A549 (cell line): Measurements from ENCODE around the gene PRKAG2. TPM values are rescaled to one million over a fixed set of nuclear protein-coding genes. Genes with fewer than 3 reads are reported as not detected.

Experiments used
- ATAC-seq, 2 experiments: fragments of 200-7000 bp in 1 of 2; fragments of >200 bp in 1 of 2; cut with Nextera tagmentation in 1 of 2; cut with Tn5 transposase in 1 of 2; 3 replicates each; pipeline versions ENCODE4 v1.8.0 to v1.9.1; 2018 to 2020; ENCODE audit warnings: mild to moderate bottlenecking in 1 of 2, moderate library complexity in 1 of 2
- CTCF ChIA-PET: fragments of 300-600 bp; sonication (Branson Sonifier 250); formaldehyde crosslinking; extraction: SDS; loops from one replicate; lab custom pipeline; 2021; ENCODE audit warnings: antibody characterized with exemption, inconsistent platforms; lab: Yijun Ruan, JAX
- POLR2A ChIA-PET: fragments of 350-600 bp; formaldehyde crosslinking; extraction: SDS; loops from one replicate; lab custom pipeline; 2021; ENCODE audit warnings: antibody characterized with exemption, inconsistent platforms; lab: Yijun Ruan, JAX
- DNase-seq, 2 experiments: peaks; one replicate each; pipeline versions ENCODE4 v3.0.0 to v3.0.0-alpha.2; 2011 to 2016; ENCODE audit warnings: low read depth in 1 of 2, low spot score in 1 of 2
- FAIRE-seq: peaks from 2 replicates; lab custom pipeline; 2011; peaks lifted over from hg19 to GRCh38; lab: Jason Lieb, UNC
- H3K27ac ChIP-seq, 2 experiments: fragments of >200 bp; sonication (Bioruptor Twin); formaldehyde crosslinking; 3 replicates each; pipeline ENCODE4 v1.5.1; 2016 to 2017
- H3K4me1 ChIP-seq: fragments of >200 bp; sonication (Bioruptor Twin); formaldehyde crosslinking; 3 replicates; pipeline ENCODE4 v1.6.1; 2016
- H3K4me2 ChIP-seq: fragments of >200 bp; sonication (Bioruptor Twin); formaldehyde crosslinking; 3 replicates; pipeline ENCODE4 v1.6.1; 2016
- H3K4me3 ChIP-seq: fragments of >200 bp; sonication (Bioruptor Twin); formaldehyde crosslinking; 3 replicates; pipeline ENCODE4 v1.5.1; 2016
- H3K9me3 ChIP-seq: fragments of >200 bp; sonication (Bioruptor Twin); formaldehyde crosslinking; 3 replicates; pipeline ENCODE4 v1.6.1; 2016
- CBX2 ChIP-seq: fragments of 200-600 bp; sonication (generic); IDR thresholded peaks from 2 replicates; pipeline ENCODE4 v1.6.1; 2016; ENCODE audit warnings: low read depth, mild to moderate bottlenecking, borderline replicate concordance
- CBX8 ChIP-seq: fragments of 200-600 bp; sonication (generic); IDR thresholded peaks from 2 replicates; pipeline ENCODE4 v1.6.1; 2016
- CEBPB ChIP-seq, 2 experiments: fragments of >200 bp in 1 of 2; sonication (Bioruptor Twin) in 1 of 2; formaldehyde crosslinking in 1 of 2; IDR thresholded peaks; 2 replicates each; pipeline ENCODE4 v1.6.1; 2012 to 2016
- CHD4 ChIP-seq: fragments of 200-600 bp; sonication (generic); IDR thresholded peaks from 2 replicates; pipeline ENCODE4 v1.6.1; 2016; ENCODE audit warnings: antibody characterized with exemption, mild to moderate bottlenecking, borderline replicate concordance
- EP300 ChIP-seq, 2 experiments: fragments of >200 bp; sonication (Bioruptor Twin); formaldehyde crosslinking; IDR thresholded peaks; 2 replicates in 1 of 2; 3 replicates in 1 of 2; pipeline ENCODE4 v1.6.1; 2016 to 2017
- ESRRA ChIP-seq: fragments of 150-350 bp; IDR thresholded peaks from 2 replicates; pipeline ENCODE4 v1.6.1; 2014; ENCODE audit warnings: mild to moderate bottlenecking, low read length, borderline replicate concordance
- FOSL2 ChIP-seq, 2 experiments: fragments of 450-650 bp in 1 of 2; fragments of >200 bp in 1 of 2; sonication (Bioruptor Twin) in 1 of 2; formaldehyde crosslinking; IDR thresholded peaks; 2 replicates each; pipeline versions ENCODE4 v1.5.0 to v1.6.1; 2016 to 2020; ENCODE audit warnings: mild to moderate bottlenecking in 1 of 2, moderate library complexity in 1 of 2
- HDAC2 ChIP-seq: fragments of 200-600 bp; sonication (generic); IDR thresholded peaks from 2 replicates; pipeline ENCODE4 v1.6.1; 2016
- HEYL ChIP-seq: fragments of 250-450 bp; sonication (Bioruptor Pico); IDR thresholded peaks from 2 replicates; pipeline ENCODE4 v1.8.0; 2021; ENCODE audit warnings: mild to moderate bottlenecking, moderate library complexity
- HOXB13 ChIP-seq: fragments of 250-450 bp; sonication (Bioruptor Pico); IDR thresholded peaks from 2 replicates; pipeline ENCODE4 v1.5.0; 2020; ENCODE audit warnings: low read depth, mild to moderate bottlenecking, moderate library complexity
- JUN ChIP-seq, 2 experiments: fragments of >200 bp; sonication (Bioruptor Twin); formaldehyde crosslinking; IDR thresholded peaks; 2 replicates in 1 of 2; 3 replicates in 1 of 2; pipeline ENCODE4 v1.6.1; 2016 to 2017
- JUNB ChIP-seq: fragments of >200 bp; sonication (Bioruptor Twin); formaldehyde crosslinking; IDR thresholded peaks from 2 replicates; pipeline ENCODE4 v1.6.1; 2016
- KDM1A ChIP-seq: fragments of 200-600 bp; sonication (generic); IDR thresholded peaks from 2 replicates; pipeline ENCODE4 v1.6.1; 2016; ENCODE audit warnings: low read depth, mild to moderate bottlenecking
- KDM5A ChIP-seq: fragments of 200-600 bp; sonication (generic); IDR thresholded peaks from 2 replicates; pipeline ENCODE4 v1.6.1; 2016; ENCODE audit warnings: antibody characterized with exemption, mild to moderate bottlenecking
- MYC ChIP-seq: IDR thresholded peaks from 2 replicates; pipeline ENCODE4 v1.6.1; 2012; ENCODE audit warnings: mild to moderate bottlenecking, inconsistent platforms, low read length, improper control_type of control experiment, borderline replicate concordance
- NPAS2 ChIP-seq: fragments of 250-450 bp; sonication (Bioruptor Pico); IDR thresholded peaks from 2 replicates; pipeline ENCODE4 v1.8.0; 2022; ENCODE audit warnings: mild to moderate bottlenecking, moderate library complexity, borderline replicate concordance
- PBX3 ChIP-seq: IDR thresholded peaks from 2 replicates; pipeline ENCODE4 v1.6.1; 2012
- POLR2AphosphoS2 ChIP-seq: conservative IDR thresholded peaks from 2 replicates; pipeline ENCODE4 v1.6.1; 2012; ENCODE audit warnings: low read length, improper control_type of control experiment, inconsistent platforms
- RAD21 ChIP-seq, 2 experiments: fragments of >200 bp in 1 of 2; sonication (Bioruptor Twin) in 1 of 2; formaldehyde crosslinking in 1 of 2; IDR thresholded peaks in 1 of 2; conservative IDR thresholded peaks in 1 of 2; 2 replicates in 1 of 2; 3 replicates in 1 of 2; pipeline ENCODE4 v1.6.1; 2012 to 2018; ENCODE audit warnings: inconsistent platforms in 1 of 2
- REST ChIP-seq: fragments of 200-600 bp; sonication (generic); IDR thresholded peaks from 2 replicates; pipeline ENCODE4 v1.6.1; 2016; ENCODE audit warnings: antibody characterized with exemption, mild to moderate bottlenecking, moderate library complexity
- RFX5 ChIP-seq: fragments of 450-650 bp; IDR thresholded peaks from 2 replicates; pipeline ENCODE4 v1.7.1; 2014; ENCODE audit warnings: antibody characterized with exemption, mild to moderate bottlenecking, moderate library complexity
- RNF2 ChIP-seq: fragments of 200-600 bp; sonication (generic); IDR thresholded peaks from 2 replicates; pipeline ENCODE4 v1.6.1; 2016; ENCODE audit warnings: low read depth, mild to moderate bottlenecking, antibody characterized with exemption, moderate library complexity, borderline replicate concordance
- SMC3 ChIP-seq: fragments of >200 bp; sonication (Bioruptor Twin); formaldehyde crosslinking; IDR thresholded peaks from 3 replicates; pipeline ENCODE4 v1.6.1; 2018; ENCODE audit warnings: inconsistent platforms
- USF2 ChIP-seq: fragments of 450-650 bp; IDR thresholded peaks from 2 replicates; pipeline ENCODE4 v1.6.1; 2014; ENCODE audit warnings: antibody characterized with exemption
- ZC3H11A ChIP-seq: fragments of 450-650 bp; IDR thresholded peaks from 2 replicates; pipeline ENCODE4 v1.6.1; 2014; ENCODE audit warnings: antibody characterized with exemption, mild to moderate bottlenecking
- ZNF302 ChIP-seq: fragments of 250-450 bp; sonication (Bioruptor Pico); IDR thresholded peaks from 2 replicates; pipeline ENCODE4 v1.9.0; 2021; ENCODE audit warnings: inconsistent platforms, mild to moderate bottlenecking, moderate library complexity
- WGBS: methylation state at CpG from one replicate; pipeline ENCODE4 v1.1.6; 2017; ENCODE audit errors: missing lambda C conversion rate; 5-methylcytosine and 5-hydroxymethylcytosine counted together
- polyA plus RNA-seq, 4 experiments: library from polyadenylated mRNA; depleted of rRNA in 3 of 4; stranded (reverse); fragments of >200 nt; fragmentation: RNase III in 1 of 4; extraction: RNeasy Plus Mini Kit Qiagen cat#74134 plus additional on column Dnase treatment in 1 of 4; gene quantifications; 2 replicates in 3 of 4; 3 replicates in 1 of 4; pipeline ENCODE4 v1.2.3, GENCODE V29; 2011 to 2017

Gene PRKAG2
- polyA plus RNA-seq, 2 of the 4 experiments (the other 2 are of a cell fraction) = 26.5 to 31.7 TPM

DNA sequence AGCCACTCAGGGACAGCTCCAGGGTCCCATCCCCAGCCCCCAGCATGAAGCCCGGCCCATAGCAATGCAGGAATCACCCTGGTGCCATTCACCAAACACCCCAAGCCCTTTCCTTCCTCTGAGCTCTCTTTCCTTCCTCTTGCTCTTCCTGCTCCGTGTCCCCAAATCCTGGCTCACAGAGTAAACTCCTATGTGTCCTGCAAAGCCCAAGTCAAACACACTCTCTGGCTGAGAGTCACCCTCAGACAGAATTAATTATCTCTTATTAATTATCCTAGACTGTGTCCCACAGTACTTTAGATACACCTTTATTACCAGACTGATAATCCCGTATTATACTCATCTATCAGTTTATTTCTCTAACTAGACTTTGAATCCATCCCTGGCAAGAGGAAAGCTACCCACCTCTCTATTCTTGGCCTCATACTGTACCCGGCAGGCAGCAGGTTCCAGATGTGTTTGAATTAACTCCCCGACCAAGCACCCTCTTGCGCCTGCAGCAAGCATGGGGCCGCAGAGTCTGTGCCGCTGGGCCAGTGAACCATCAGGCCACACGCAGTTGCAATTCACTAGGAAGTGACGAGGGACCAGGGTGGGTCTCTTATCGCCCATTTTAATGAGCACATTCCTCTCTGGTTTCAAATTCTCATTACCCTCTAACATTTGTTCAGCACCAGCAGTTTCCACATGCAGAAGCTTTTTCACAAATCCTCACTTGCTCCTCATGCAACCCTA, 86.7 kb downstream of the PRKAG2 start:
- Histone ChIP-seq H3K4me1 (no peaks in the 10 kb centered on the region), H3K9me3 (no peaks in the 10 kb centered on the region), H3K4me3 (no peak overlapping the region), H3K4me2 (no peak overlapping the region), H3K27ac (no peak overlapping the region)
- no peak for ATAC-seq
- TF ChIP-seq CEBPB (IDR thresholded peaks at IDR 0.05) (no peak), HOXB13 (no peak), CBX2 (no peak), KDM5A (no peak), KDM1A (no peak), FOSL2 (IDR thresholded peaks at IDR 0.05) (no peak), FOSL2 (CRISPR knock-in tag; IDR thresholded peaks at IDR 0.05) (no peak), HDAC2 (no peak), CBX8 (no peak)
- DNase-seq = no peak
- POLR2A ChIA-PET = interaction anchor here (0.5 kb wide), 1 partner anchor 23 kb away, joined by 5 read pairs; no protein-coding TSS in a partner anchor
- no peak for FAIRE-seq
- 80% methylated on average over 11 of the region's 11 CpGs for WGBS
- CTCF ChIA-PET = interaction anchor here (1.1 to 12.8 kb wide), 3 partner anchors 7 to 31 kb away, joined by 3 to 153 read pairs (median 6); no protein-coding TSS in a partner anchor

DNA sequence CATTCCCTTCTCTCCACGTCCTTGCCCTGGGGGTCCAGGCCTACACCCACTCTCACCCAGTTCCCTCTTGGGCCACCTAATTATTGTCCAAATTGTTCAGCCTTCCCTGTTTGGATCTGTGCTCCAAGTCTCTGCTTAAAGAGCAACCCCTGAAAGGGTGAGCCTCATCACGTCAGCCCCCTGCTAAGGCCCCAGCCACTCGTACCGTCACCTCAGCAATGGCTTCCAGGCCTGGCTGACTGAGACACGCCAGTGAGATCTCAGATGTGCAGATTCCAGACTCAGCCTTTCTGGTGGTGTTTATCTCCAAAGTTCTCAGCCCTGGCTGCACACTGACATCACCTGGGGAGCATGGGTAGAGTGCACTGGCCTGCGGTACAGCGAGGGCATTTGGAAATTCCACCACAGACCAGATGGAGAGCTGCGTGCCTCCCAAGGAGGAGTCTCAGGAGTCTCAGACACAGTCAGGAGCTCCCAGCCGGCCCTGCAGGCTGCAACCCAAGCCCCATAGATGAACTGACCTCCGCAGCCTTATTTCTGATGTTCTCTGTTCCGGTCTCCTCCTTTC, 87.5 kb downstream of the PRKAG2 start:
- no peak for ATAC-seq
- H3K9me3 ChIP-seq = no peaks in the 10 kb centered on the region
- FAIRE-seq = no peak
- TF ChIP-seq KDM5A (no peak), ZC3H11A (no peak), CHD4 (no peak), NPAS2 (CRISPR knock-in tag) (no peak), HEYL (CRISPR knock-in tag) (no peak), RFX5 (no peak), SMC3 (no peak), RAD21 (conservative IDR thresholded peaks at IDR 0.05 in 1 of 2, IDR thresholded peaks at IDR 0.05 in 1 of 2) (no peak), REST (no peak), JUNB (no peak), JUN (IDR thresholded peaks at IDR 0.05) (no peak), USF2 (no peak), MYC (no peak), EP300 (IDR thresholded peaks at IDR 0.05) (no peak), ESRRA (no peak), CBX8 (no peak), ZNF302 (no peak), PBX3 (no peak), POLR2AphosphoS2 (no peak), RNF2 (no peak)
- TF ChIP-seq, all 56 proteins: peak for 0
- Histone ChIP-seq H3K4me3 (no peak overlapping the region), H3K27ac (no peak overlapping the region), H3K4me2 (no peak overlapping the region), H3K4me1 (no peaks in the 10 kb centered on the region)
- DNase-seq = no peak
- ChIA-PET POLR2A (interaction anchor here (0.5 kb wide), 1 partner anchor 24 kb away, joined by 5 read pairs; no protein-coding TSS in a partner anchor), CTCF (interaction anchor here (12.8 kb wide), 1 partner anchor 6 kb away, joined by 153 read pairs; no protein-coding TSS in a partner anchor)
- WGBS = 82% methylated on average over 11 of the region's 11 CpGs
